Measurements from ENCODE around the gene DEFB121.
"Not testable (repeated sequence)": the region's sequence is repeated elsewhere in the genome, so short reads cannot be mapped to it uniquely, and the experiment has no call there.

Gene DEFB121

GRCh38 chr20:31406115-31406514 lies at the start of gene DEFB121:
Gene DEFB121 (minus strand): TSS chr20:31406215. CDS start chr20:31406152, 63 bp downstream.
- no peak for DNase-seq

- no peak for DNase-seq
These were observed 48.3 kb upstream of the DEFB121 start for GRCh38 chr20:31454361-31454760.

- no peak for DNase-seq
These were observed 46.6 kb upstream of the DEFB121 start for GRCh38 chr20:31452575-31452974.

GRCh38 chr20:31449511-31450414 lies 43.7 kb upstream of the DEFB121 start:
- DNase-seq: no peak

- no peak for DNase-seq
These were observed 40.2 kb upstream of the DEFB121 start for GRCh38 chr20:31446084-31446819.

- DNase-seq: no peak
These were observed 34.1 kb upstream of the DEFB121 start, which contains the start of gene DEFB123 for GRCh38 chr20:31440012-31440659. Gene DEFB123 (plus strand): TSS chr20:31440632. CDS start chr20:31440699, 67 bp downstream.

- no peak for DNase-seq
These were observed 24.6 kb upstream of the DEFB121 start for GRCh38 chr20:31430568-31431115.

- DNase-seq: not testable (repeated sequence)
These were observed 21.6 kb upstream of the DEFB121 start for GRCh38 chr20:31427576-31427975.

- DNase-seq: not testable (repeated sequence)
These were observed 21.0 kb upstream of the DEFB121 start for GRCh38 chr20:31426891-31427551.

- no peak for DNase-seq
These were observed 19.8 kb upstream of the DEFB121 start for GRCh38 chr20:31425797-31426196.

- DNase-seq: no peak
These were observed 12.3 kb upstream of the DEFB121 start for GRCh38 chr20:31418307-31418706.

GRCh38 chr20:31415653-31416052 lies 9.6 kb upstream of the DEFB121 start:
- DNase-seq: no peak

- no peak for DNase-seq
These were observed 8.4 kb upstream of the DEFB121 start for GRCh38 chr20:31414381-31414780.

GRCh38 chr20:31410011-31410410 lies 4.0 kb upstream of the DEFB121 start:
- no peak for DNase-seq

- no peak for DNase-seq
These were observed 2.1 kb downstream of the DEFB121 start for GRCh38 chr20:31403886-31404285.

GRCh38 chr20:31394900-31395299 lies 11.1 kb downstream of the DEFB121 start:
- DNase-seq: no peak

GRCh38 chr20:31392836-31393235 lies 13.2 kb downstream of the DEFB121 start:
- no peak for DNase-seq

- no peak for DNase-seq
These were observed 15.5 kb downstream of the DEFB121 start, which contains the start of gene DEFB119 for GRCh38 chr20:31390490-31390889. Gene DEFB119 (minus strand): TSS chr20:31390590. CDS start chr20:31390483, 107 bp downstream.

GRCh38 chr20:31374346-31374745 lies 31.7 kb downstream of the DEFB121 start:
- no peak for DNase-seq

- no peak for DNase-seq
These were observed 37.7 kb downstream of the DEFB121 start, which contains the start of gene DEFB118 for GRCh38 chr20:31368301-31368700. Gene DEFB118 (plus strand): TSS chr20:31368601. CDS start chr20:31368651, 50 bp downstream.

- not testable (repeated sequence) for DNase-seq
These were observed 41.7 kb downstream of the DEFB121 start for GRCh38 chr20:31364272-31364671.

- DNase-seq: no peak
These were observed 42.7 kb downstream of the DEFB121 start for GRCh38 chr20:31363295-31363694.
